H1 (cell line): ENCODE data around the gene CNTN5. TPM values are rescaled to one million over a fixed set of nuclear protein-coding genes. Genes with fewer than 3 reads are reported as not detected.

Experiments
- CTCF ChIA-PET: fragments of 300-600 bp; sonication (Branson Sonifier 250); formaldehyde crosslinking; loops from one replicate; lab custom pipeline; 2021; ENCODE audit not compliant: partially characterized antibody; lab: Charles Lee
- POLR2A ChIA-PET: fragments of 300-600 bp; sonication (Branson Sonifier 250); formaldehyde crosslinking; loops from one replicate; lab custom pipeline; 2021; ENCODE audit warnings: inconsistent platforms; ENCODE audit not compliant: partially characterized antibody; lab: Charles Lee
- DNase-seq, 2 experiments: peaks; one replicate each; pipeline versions ENCODE4 v3.0.0 to v3.0.0-alpha.2; 2010 to 2022; ENCODE audit warnings: low spot score in 2 of 2, low read depth in 1 of 2, mixed read lengths in 1 of 2
- FAIRE-seq: peaks from 2 replicates; lab custom pipeline; 2011; peaks lifted over from hg19 to GRCh38; lab: Jason Lieb, UNC
- H2AFZ ChIP-seq: 2 replicates; pipeline ENCODE4 v1.8.1; 2012; ENCODE audit warnings: low read length, inconsistent platforms
- H2AK5ac ChIP-seq: 2 replicates; pipeline ENCODE4 v1.6.1; 2013; ENCODE audit warnings: low read depth, low read length
- H2BK120ac ChIP-seq: replicated peaks from 2 replicates; pipeline ENCODE3; 2013; ENCODE audit warnings: low read depth, low read length, inconsistent platforms
- H2BK12ac ChIP-seq: 2 replicates; pipeline ENCODE4 v1.6.1; 2013; ENCODE audit warnings: low read depth, low read length
- H2BK15ac ChIP-seq: 2 replicates; pipeline ENCODE4 v1.6.1; 2013; ENCODE audit warnings: low read length
- H2BK20ac ChIP-seq: 2 replicates; pipeline ENCODE4 v1.6.1; 2013; ENCODE audit warnings: low read length
- H2BK5ac ChIP-seq: 2 replicates; pipeline ENCODE4 v1.6.1; 2013; ENCODE audit warnings: low read depth, low read length
- H3K14ac ChIP-seq: 2 replicates; pipeline ENCODE4 v1.6.1; 2013; ENCODE audit warnings: inconsistent platforms; ENCODE audit not compliant: insufficient read length
- H3K18ac ChIP-seq: 2 replicates; pipeline ENCODE4 v1.6.1; 2013; ENCODE audit warnings: low read length; ENCODE audit errors: extremely low read depth
- H3K23ac ChIP-seq: 2 replicates; pipeline ENCODE4 v1.6.1; 2013; ENCODE audit warnings: inconsistent platforms; ENCODE audit not compliant: insufficient read length
- H3K23me2 ChIP-seq: 2 replicates; pipeline ENCODE4 v1.6.1; 2013; ENCODE audit warnings: low read depth, low read length
- H3K27ac ChIP-seq: 2 replicates; pipeline ENCODE4 v1.6.1; 2011; ENCODE audit warnings: low read depth, low read length, inconsistent platforms
- H3K27me3 ChIP-seq, 4 experiments: replicated peaks in 1 of 4; 1 replicate in 1 of 4; 2 replicates in 3 of 4; pipeline versions ENCODE4 v1.6.1 to v1.8.1; 2011 to 2013; ENCODE audit warnings: low read length in 3 of 4, mild to moderate bottlenecking in 3 of 4, inconsistent platforms in 2 of 4, mixed read lengths in 2 of 4, moderate library complexity in 1 of 4; ENCODE audit not compliant: control insufficient read depth in 3 of 4, insufficient read depth in 3 of 4; ENCODE audit errors: extremely low read depth in 1 of 4
- H3K36me3 ChIP-seq, 4 experiments: 2 replicates each; pipeline versions ENCODE4 v1.6.1 to v1.8.1; 2011 to 2013; ENCODE audit warnings: mild to moderate bottlenecking in 4 of 4, low read length in 3 of 4, moderate library complexity in 2 of 4, control low read depth in 1 of 4, inconsistent platforms in 1 of 4; ENCODE audit not compliant: insufficient read depth in 4 of 4, control insufficient read depth in 2 of 4
- H3K4ac ChIP-seq: replicated peaks from 2 replicates; pipeline ENCODE3; 2013; ENCODE audit warnings: low read length, low read depth, mixed read lengths, inconsistent platforms; ENCODE audit not compliant: insufficient read length
- H3K4me1 ChIP-seq, 4 experiments: replicated peaks in 1 of 4; 1 replicate in 1 of 4; 2 replicates in 3 of 4; pipeline versions ENCODE4 v1.6.1 to v1.8.1; 2011 to 2013; ENCODE audit warnings: low read length in 3 of 4, inconsistent platforms in 2 of 4, mixed read lengths in 1 of 4; ENCODE audit not compliant: insufficient read depth in 4 of 4, control insufficient read depth in 3 of 4
- H3K4me2 ChIP-seq, 2 experiments: 2 replicates each; pipeline versions ENCODE4 v1.6.1 to v1.8.1; 2011 to 2013; ENCODE audit warnings: low read depth in 2 of 2, low read length in 2 of 2, control low read depth in 1 of 2, inconsistent platforms in 1 of 2, mild to moderate bottlenecking in 1 of 2; ENCODE audit not compliant: insufficient read depth in 1 of 2
- H3K4me3 ChIP-seq, 4 experiments: fragments of 200-600, 300-600 bp in 1 of 4; sonication (generic), shearing (Covaris generic), sonication (Bioruptor Twin) in 1 of 4; 2 replicates each; pipeline versions ENCODE4 v1.5.1 to v1.8.1; 2011 to 2016; ENCODE audit warnings: low read length in 4 of 4, low read depth in 3 of 4, control low read depth in 2 of 4, inconsistent platforms in 2 of 4, mild to moderate bottlenecking in 2 of 4, mixed read lengths in 1 of 4, moderate library complexity in 1 of 4; ENCODE audit not compliant: insufficient read depth in 2 of 4; ENCODE audit errors: extremely low read depth in 1 of 4
- H3K56ac ChIP-seq: replicated peaks from 2 replicates; pipeline ENCODE3; 2013; ENCODE audit warnings: low read depth, mild to moderate bottlenecking, mixed read lengths, low read length, inconsistent platforms; ENCODE audit not compliant: insufficient read length
- H3K79me1 ChIP-seq: 2 replicates; pipeline ENCODE4 v1.6.1; 2013; ENCODE audit warnings: low read depth, low read length, control low read depth
- H3K79me2 ChIP-seq, 2 experiments: 2 replicates each; pipeline versions ENCODE4 v1.6.1 to v1.8.1; 2012 to 2013; ENCODE audit warnings: low read length in 2 of 2, mild to moderate bottlenecking in 2 of 2, inconsistent platforms in 1 of 2; ENCODE audit not compliant: insufficient read depth in 2 of 2, control insufficient read depth in 1 of 2
- H3K9ac ChIP-seq, 4 experiments: replicated peaks in 1 of 4; 1 replicate in 1 of 4; 2 replicates in 3 of 4; pipeline versions ENCODE4 v1.6.1 to v1.8.1; 2011 to 2013; ENCODE audit warnings: low read depth in 3 of 4, low read length in 3 of 4, control low read depth in 2 of 4, mild to moderate bottlenecking in 2 of 4, moderate library complexity in 2 of 4, inconsistent platforms in 1 of 4; ENCODE audit errors: extremely low read depth in 1 of 4
- H3K9me3 ChIP-seq, 2 experiments: 2 replicates each; pipeline versions ENCODE4 v1.6.1 to v1.8.1; 2012 to 2013; ENCODE audit warnings: mild to moderate bottlenecking in 2 of 2, moderate library complexity in 2 of 2, control low read depth in 1 of 2, inconsistent platforms in 1 of 2, low read depth in 1 of 2, low read length in 1 of 2, mixed read lengths in 1 of 2; ENCODE audit not compliant: insufficient read depth in 2 of 2
- H4K20me1 ChIP-seq, 2 experiments: replicated peaks in 1 of 2; 2 replicates each; pipeline versions ENCODE3 to v1.8.1; 2011 to 2013; ENCODE audit warnings: inconsistent platforms in 2 of 2, low read length in 2 of 2, mild to moderate bottlenecking in 1 of 2; ENCODE audit not compliant: insufficient read depth in 2 of 2, control insufficient read depth in 1 of 2
- H4K5ac ChIP-seq: 2 replicates; pipeline ENCODE4 v1.6.1; 2013; ENCODE audit warnings: low read length, low read depth, mixed read lengths, inconsistent platforms; ENCODE audit not compliant: insufficient read length
- H4K8ac ChIP-seq: 2 replicates; pipeline ENCODE4 v1.8.0; 2013; ENCODE audit warnings: mild to moderate bottlenecking, moderate library complexity, low read length, inconsistent platforms; ENCODE audit not compliant: insufficient read depth; ENCODE audit errors: extremely low read depth
- H4K91ac ChIP-seq: replicated peaks from 2 replicates; pipeline ENCODE3; 2013; ENCODE audit warnings: low read length, mixed read lengths, inconsistent platforms; ENCODE audit not compliant: insufficient read length
- BCL11A ChIP-seq, 2 experiments: IDR thresholded peaks; one replicate each; pipeline ENCODE4 v1.6.1; 2011; ENCODE audit warnings: low read depth in 2 of 2, low read length in 2 of 2, mild to moderate bottlenecking in 2 of 2
- CEBPB ChIP-seq: IDR thresholded peaks from 2 replicates; pipeline ENCODE4 v1.6.1; 2012; ENCODE audit warnings: low read depth, low read length
- CHD2 ChIP-seq: IDR thresholded peaks from 2 replicates; pipeline ENCODE4 v1.6.1; 2012; ENCODE audit warnings: low read length, improper control_type of control experiment
- EZH2 ChIP-seq: fragments of 200-600 bp; sonication (generic); IDR thresholded peaks from 2 replicates; pipeline ENCODE4 v1.7.1; 2012; ENCODE audit warnings: low read depth, mild to moderate bottlenecking, moderate library complexity, low read length, inconsistent platforms; ENCODE audit not compliant: severe bottlenecking
- GTF2F1 ChIP-seq: IDR thresholded peaks from 2 replicates; pipeline ENCODE4 v1.6.1; 2012; ENCODE audit warnings: low read depth, low read length, improper control_type of control experiment, borderline replicate concordance
- KDM1A ChIP-seq: fragments of 200-600, 300-600 bp; sonication (generic); IDR thresholded peaks from 2 replicates; pipeline ENCODE4 v1.7.1; 2016; ENCODE audit warnings: mild to moderate bottlenecking, low read length, borderline replicate concordance
- NRF1 ChIP-seq: IDR thresholded peaks from 2 replicates; pipeline ENCODE4 v1.6.1; 2011; ENCODE audit warnings: mild to moderate bottlenecking, low read depth, low read length, improper control_type of control experiment
- PHF8 ChIP-seq: fragments of 200-600 bp; sonication (generic); conservative IDR thresholded peaks from 2 replicates; pipeline ENCODE4 v1.7.1; 2012; ENCODE audit warnings: low read depth, mild to moderate bottlenecking, inconsistent platforms, low read length, moderate library complexity
- RNF2 ChIP-seq: fragments of 200-900, 300-1000 bp; sonication (generic); IDR thresholded peaks from 2 replicates; pipeline ENCODE4 v1.7.1; 2016; ENCODE audit warnings: borderline replicate concordance, low read depth, mild to moderate bottlenecking, antibody characterized with exemption, low read length; ENCODE audit not compliant: poor library complexity, severe bottlenecking; ENCODE audit errors: missing control alignments
- SP1 ChIP-seq: IDR thresholded peaks from 2 replicates; pipeline ENCODE4 v1.6.1; 2011; ENCODE audit warnings: low read depth, low read length
- TBP ChIP-seq: IDR thresholded peaks from 2 replicates; pipeline ENCODE4 v1.6.1; 2011; ENCODE audit warnings: low read depth, low read length, improper control_type of control experiment
- WGBS, 2 experiments: shearing (Covaris generic) in 1 of 2; methylation state at CpG; one replicate each; pipeline versions ENCODE4 v1.1.6 to v1.1.7; 2013 to 2015; ENCODE audit warnings: low lambda C conversion rate in 2 of 2, mixed read lengths in 2 of 2, inconsistent platforms in 1 of 2, low coverage in 1 of 2, missing lambda C conversion rate in 1 of 2; ENCODE audit not compliant: insufficient replicate concordance in 2 of 2, insufficient coverage in 1 of 2, insufficient read length in 1 of 2; ENCODE audit errors: extremely low coverage in 1 of 2, missing lambda C conversion rate in 1 of 2; 5-methylcytosine and 5-hydroxymethylcytosine counted together
- polyA plus RNA-seq, 7 experiments: library from polyadenylated mRNA; depleted of rRNA in 3 of 7; stranded (reverse) in 5 of 7; unstranded in 2 of 7; fragments of >200 nt in 5 of 7; fragments of 200-250 nt in 2 of 7; gene quantifications; 1 replicate in 5 of 7; 2 replicates in 1 of 7; 4 replicates in 1 of 7; pipeline versions ENCODE4 v1.2.1 to v1.2.3, GENCODE V29; 2011 to 2013; ENCODE audit warnings: missing spikeins in 2 of 7, mixed read lengths in 2 of 7
- total RNA-seq: library from RNA; stranded (reverse); fragmentation: NEBNext Ultra II Directional; extraction: Animal tissue kit (Norgen Biotek cat#: 25700); gene quantifications from 2 replicates; pipeline ENCODE4 v1.2.1, GENCODE V29; 2021
- TF ChIP-seq, protein P1 (sequence below): IDR thresholded peaks from 2 replicates; pipeline ENCODE4 v1.6.1; 2012; ENCODE audit warnings: inconsistent platforms
- TF ChIP-seq, protein P2 (sequence below): IDR thresholded peaks from 2 replicates; pipeline ENCODE4 v1.6.1; 2011; ENCODE audit warnings: low read depth, mild to moderate bottlenecking, low read length; ENCODE audit not compliant: insufficient read depth

The CNTN5 gene
- total and polyA plus RNA-seq, 2 of the 8 experiments (the other 6 are each of a cell fraction or from before 2014, with no cell fraction given) = not detected

- H2BK120ac ChIP-seq = no peak overlapping the region
- H3K36me3 ChIP-seq = no peaks in the 10 kb centered on the region
- H2BK5ac ChIP-seq = no peak overlapping the region
- H3K79me2 ChIP-seq = no peaks in the 10 kb centered on the region
- 99% methylated on average over 3 of the region's 3 CpGs; no CpG with 5 or more reads in 1 of the 2 experiments for WGBS, 2 experiments
- no peaks in the 10 kb centered on the region for H3K9me3 ChIP-seq
- DNase-seq = no peak
- H2BK12ac ChIP-seq = no peak overlapping the region
- H3K27me3 ChIP-seq = peaks cover 0 to 3% (median 2%) of the 10 kb centered on the region in 4 experiments; a peak in 2 of 7 replicates
- H2AFZ ChIP-seq = no peak overlapping the region
- no peak overlapping the region for H2BK15ac ChIP-seq
- no peak overlapping the region for H3K56ac ChIP-seq
- no peak overlapping the region for H3K4ac ChIP-seq
- H2BK20ac ChIP-seq = no peak overlapping the region
- H4K20me1 ChIP-seq = no peaks in the 10 kb centered on the region
- no peaks in the 10 kb centered on the region for H3K23me2 ChIP-seq
- no peak overlapping the region for H3K14ac ChIP-seq
- no peak overlapping the region for H3K4me3 ChIP-seq
- CTCF ChIA-PET = interaction anchor here (1.1 to 1.6 kb wide), 2 partner anchors 10 to 932 kb away, joined by 3 to 11 read pairs; no protein-coding TSS in a partner anchor
- no peak overlapping the region for H3K9ac ChIP-seq
- FAIRE-seq = no peak
- no peak overlapping the region for H4K5ac ChIP-seq
- H4K91ac ChIP-seq = no peak overlapping the region
- POLR2A ChIA-PET = no interaction called here
- H4K8ac ChIP-seq = no peak overlapping the region
- H3K79me1 ChIP-seq = no peaks in the 10 kb centered on the region
- no peak overlapping the region for H3K4me2 ChIP-seq
- H2AK5ac ChIP-seq = no peak overlapping the region
- no peak overlapping the region for H3K18ac ChIP-seq
- H3K23ac ChIP-seq = no peak overlapping the region
- peaks cover 0 to 4% (median 0%) of the 10 kb centered on the region in 4 experiments; a peak in 2 of 7 replicates for H3K4me1 ChIP-seq
- no peak overlapping the region for H3K27ac ChIP-seq
- TF ChIP-seq SP1 (no peak), NRF1 (no peak), CHD2 (no peak), PHF8 (no peak), GTF2F1 (no peak), EZH2 (no peak), TBP (no peak), RNF2 (no peak), KDM1A (no peak), BCL11A (IDR thresholded peaks at IDR 0.05; ENCODE audit: low read depth in 2 of 2, low read length in 2 of 2) (no peak), CEBPB (no peak)
- TF ChIP-seq, protein P1, sequence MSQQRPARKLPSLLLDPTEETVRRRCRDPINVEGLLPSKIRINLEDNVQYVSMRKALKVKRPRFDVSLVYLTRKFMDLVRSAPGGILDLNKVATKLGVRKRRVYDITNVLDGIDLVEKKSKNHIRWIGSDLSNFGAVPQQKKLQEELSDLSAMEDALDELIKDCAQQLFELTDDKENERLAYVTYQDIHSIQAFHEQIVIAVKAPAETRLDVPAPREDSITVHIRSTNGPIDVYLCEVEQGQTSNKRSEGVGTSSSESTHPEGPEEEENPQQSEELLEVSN = no peak
- TF ChIP-seq, protein P2, sequence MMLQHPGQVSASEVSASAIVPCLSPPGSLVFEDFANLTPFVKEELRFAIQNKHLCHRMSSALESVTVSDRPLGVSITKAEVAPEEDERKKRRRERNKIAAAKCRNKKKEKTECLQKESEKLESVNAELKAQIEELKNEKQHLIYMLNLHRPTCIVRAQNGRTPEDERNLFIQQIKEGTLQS = no peak
Measured at GRCh38 chr11:99920956-99921355, 900.2 kb downstream of the CNTN5 start.
